Measurements from ENCODE around the gene LRRC1.
"Not testable (repeated sequence)": the region's sequence is repeated elsewhere in the genome, so short reads cannot be mapped to it uniquely, and the experiment has no call there.

Gene LRRC1

DNA sequence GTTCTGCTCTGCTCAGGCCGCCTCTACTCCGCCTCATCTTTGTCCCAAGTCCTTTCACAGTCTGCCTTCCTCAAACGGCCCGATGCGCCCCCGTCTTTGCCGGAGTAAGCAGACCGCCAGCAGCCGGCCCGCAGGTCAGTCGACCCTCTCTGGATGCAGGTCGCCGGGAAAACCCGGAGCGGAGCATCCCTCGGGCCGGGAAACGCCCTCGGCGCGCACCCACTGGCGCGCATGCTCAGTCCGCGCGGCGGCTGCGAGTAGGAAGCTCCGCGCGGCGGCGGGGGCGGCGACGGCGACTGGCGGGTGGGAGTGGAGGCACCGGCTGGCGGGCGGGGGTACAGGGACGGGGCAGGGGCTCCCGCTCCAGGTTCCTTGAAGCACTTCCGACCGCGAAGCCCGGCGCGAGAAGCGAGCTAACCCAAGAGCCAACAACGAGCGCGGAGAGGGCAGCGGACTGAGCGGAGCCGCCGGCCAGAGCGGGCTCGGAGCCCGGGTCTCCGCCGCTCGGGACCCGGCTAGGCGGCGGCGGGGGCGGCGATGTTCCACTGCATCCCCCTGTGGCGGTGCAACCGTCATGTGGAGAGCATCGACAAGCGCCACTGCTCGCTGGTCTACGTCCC lies at the start of gene LRRC1:
Gene LRRC1 (plus strand): TSS at position 286 of the 620 bp plus-strand sequence. CDS start 252 bp downstream, at position 538.
- DNase-seq (ENCODE audit: low read depth), result peak; percentile 81

DNA sequence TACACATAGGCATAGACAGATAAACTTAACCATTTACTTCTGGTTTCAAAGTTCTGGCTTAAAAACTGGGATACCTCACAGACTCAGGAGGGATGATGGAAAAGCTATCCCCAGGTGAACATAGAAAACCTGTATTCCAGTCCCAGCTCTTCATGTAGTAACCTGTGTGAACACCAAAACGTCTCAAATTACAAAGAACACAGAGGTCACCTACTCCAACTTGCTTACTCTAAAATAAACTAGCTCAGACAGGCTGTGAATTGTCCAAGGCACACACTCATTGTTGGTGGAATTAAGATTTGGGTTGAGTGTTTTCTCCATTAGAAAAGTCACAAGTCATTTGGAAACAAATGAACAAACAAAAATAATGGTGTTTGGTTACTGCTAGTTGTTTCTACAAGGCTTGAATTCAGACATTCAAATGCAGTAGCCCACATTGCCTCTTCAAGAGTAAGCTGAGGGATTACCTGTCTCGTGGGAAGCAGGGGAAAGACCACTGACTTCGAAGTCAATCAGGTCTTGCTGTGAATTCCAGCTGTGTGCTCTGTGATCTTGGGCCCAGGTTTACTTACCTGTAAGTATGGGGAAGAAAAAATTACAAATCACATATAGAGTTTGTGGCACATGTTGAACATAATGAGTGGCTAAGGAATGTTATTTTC lies 48.2 kb upstream of the LRRC1 start:
- no peak for DNase-seq (ENCODE audit: low read depth)

DNA sequence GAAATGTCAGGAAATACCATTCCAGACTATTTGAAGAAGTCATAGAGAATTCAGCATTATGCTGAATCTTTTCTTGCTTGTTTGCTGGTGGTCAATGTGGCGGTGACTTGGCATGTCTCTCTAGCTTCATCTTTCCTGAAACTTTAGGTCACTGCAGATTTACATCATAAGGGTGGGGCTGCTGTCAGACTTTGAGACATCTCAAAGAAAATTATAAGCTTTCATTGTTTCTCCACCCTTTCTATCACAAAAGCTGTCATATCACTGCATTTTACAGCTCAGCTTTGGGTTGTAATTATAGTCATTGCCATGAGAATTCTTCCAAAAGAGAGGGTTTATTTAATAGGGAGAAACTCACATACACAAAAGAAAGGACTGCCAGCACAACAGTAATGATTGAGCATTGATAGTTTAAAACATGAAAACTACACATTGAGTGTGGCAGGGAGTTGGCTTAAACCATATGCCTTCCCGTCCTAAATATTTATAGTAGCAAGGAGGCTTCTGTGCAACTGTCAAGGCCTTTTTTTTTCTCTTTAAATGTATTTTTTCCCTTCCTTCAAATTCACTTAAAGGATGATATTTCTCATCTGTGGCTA lies 44.7 kb upstream of the LRRC1 start:
- no peak for DNase-seq (ENCODE audit: low read depth)

DNA sequence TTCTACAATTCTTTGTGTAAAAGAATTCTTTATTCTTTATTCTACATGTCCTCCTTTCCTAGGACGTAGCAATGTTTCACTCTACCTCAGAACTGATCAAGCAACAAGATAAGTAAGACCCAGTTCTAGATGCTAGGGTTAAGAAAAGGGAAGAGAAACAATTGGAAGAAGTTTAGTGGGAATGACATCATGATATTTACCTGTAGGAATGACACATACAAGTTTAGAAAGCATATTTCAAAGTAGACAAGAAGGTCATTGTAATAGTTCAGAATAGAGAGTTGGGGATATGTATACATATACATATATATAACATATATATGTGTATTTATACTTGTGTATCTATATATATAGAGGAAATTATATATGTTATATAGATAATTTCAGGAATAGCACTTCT lies 43.4 kb upstream of the LRRC1 start:
- DNase-seq (ENCODE audit: low read depth), result no peak

DNA sequence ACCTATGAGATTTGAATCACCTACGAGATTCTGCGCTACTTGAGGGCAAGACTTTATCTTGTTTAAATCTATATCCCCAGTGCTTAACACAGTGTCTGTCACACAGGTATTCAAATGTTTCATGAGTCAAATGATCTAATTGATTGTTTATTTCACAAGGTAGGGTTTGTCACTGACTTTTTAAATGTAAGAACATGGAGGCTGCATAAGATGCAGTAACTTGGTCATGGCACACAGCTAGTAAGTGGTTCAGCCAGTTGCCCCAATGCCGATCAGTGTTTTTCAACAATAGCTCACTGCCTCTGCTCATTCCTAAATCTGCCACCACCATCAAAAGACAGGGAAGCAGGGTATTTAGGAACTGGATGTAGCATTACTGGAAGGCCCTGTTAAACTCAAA lies 42.4 kb upstream of the LRRC1 start:
- DNase-seq (ENCODE audit: low read depth), result no peak

DNA sequence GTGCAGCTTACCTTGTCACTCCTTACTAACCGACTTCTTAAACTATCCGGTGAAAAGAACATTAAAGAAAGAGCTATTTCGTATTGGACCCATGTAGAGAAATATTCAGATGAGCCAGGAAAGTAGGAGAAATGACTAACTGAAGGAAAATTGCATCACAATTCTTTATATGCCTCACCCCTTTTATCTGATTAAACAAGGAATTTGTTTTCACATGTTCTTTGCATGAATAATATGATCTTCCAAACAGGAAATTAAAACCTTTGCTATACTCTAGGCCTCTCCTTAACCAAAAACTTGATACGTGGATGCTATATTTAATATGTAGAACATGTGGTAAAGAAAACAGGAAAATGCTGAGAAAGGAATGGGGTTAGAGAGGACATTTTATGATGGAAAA lies 41.9 kb upstream of the LRRC1 start:
- no peak for DNase-seq (ENCODE audit: low read depth)

DNA sequence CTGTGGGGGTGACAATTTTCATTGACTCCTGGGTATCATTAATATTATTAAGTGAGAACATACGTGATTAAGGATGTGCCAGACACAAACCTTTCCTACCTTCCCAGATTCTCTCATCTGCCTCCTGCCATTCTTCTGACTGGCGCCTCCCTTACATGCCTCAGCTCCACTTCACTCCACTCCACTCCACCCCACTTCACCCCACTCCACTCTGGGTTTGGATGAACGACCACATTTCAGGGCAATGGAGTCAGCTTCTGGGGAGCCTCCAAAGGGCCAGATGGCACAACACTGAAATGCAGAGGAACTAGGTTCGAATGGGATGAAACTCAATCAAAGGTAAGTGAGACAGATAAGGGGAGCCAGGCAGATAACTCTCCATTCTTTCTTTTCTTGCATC lies 40.5 kb upstream of the LRRC1 start:
- no peak for DNase-seq (ENCODE audit: low read depth)

DNA sequence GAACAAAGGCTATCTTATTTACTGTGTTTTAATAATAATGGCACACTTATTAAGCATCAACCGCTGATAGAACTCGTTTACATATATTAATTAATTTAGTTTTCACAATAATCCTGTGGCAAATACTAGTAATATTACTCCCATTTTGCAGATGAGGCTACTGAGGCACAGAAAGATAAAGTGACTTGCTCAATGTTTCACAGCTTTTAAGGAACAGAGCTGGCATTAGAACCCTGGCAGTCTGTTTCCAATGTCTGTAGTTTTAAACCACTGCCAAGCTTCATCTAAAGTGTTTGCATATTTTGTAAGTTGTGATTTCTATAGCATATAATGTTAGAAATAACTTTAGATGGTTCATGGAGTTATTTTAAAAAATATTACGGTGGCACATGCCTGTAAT lies 38.4 kb upstream of the LRRC1 start:
- DNase-seq (ENCODE audit: low read depth), result no peak

DNA sequence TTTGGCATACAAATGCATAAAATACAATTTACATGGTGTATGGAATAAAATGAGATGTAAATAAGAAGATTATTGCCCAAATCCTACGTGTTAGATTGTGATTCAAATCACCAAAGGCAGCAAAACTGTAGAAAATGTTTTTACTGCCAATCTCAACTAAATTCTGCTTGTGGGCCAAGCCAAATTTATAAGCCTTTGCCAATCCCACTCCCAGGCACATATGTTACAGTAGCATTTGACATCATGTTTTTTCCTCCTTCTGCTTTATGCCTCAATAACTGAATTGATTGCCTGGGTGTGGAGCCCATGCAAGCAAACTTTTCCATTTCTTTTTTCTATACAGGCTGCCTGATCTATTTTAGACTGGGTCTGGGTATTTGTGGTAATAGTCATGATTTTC lies 36.3 kb upstream of the LRRC1 start:
- DNase-seq (ENCODE audit: low read depth), result no peak

DNA sequence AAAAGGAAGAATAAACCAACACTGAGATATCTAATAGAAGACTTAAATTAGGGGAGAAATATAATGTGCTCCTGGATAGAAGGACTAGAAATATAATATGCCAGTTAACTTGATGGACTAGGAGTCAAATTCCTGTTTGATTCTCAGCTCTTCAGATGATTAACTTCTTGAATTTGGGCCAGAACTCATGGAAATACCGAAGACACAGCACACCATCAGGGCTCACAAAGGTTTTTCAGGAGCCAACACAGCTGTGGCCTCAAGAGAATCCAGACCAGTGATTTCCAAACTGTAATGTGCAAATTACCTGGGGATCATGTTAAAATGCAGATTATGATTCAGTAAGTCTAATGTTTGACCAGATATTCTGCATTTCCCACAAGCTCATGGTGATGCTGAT lies 33.8 kb upstream of the LRRC1 start:
- DNase-seq (ENCODE audit: low read depth), result no peak

DNA sequence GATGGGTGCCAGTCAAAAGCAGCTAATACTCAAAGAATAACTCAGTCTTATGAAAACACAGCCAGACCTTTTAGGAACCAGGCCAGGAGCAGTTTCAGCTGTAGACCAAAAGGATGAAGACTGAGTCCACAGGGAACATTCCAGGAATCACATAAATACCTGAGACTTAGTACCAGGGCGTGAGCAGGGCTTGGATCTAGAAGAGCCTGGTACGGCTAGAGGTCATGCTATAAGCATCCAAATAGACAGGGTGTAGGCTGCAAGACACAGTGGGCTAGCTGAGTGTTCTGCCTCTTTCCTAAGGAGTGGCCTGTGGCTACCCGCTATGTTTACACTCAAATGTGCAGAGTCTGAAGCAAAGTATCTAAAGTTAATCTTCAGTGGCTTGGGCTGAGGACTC lies 29.5 kb upstream of the LRRC1 start:
- no peak for DNase-seq (ENCODE audit: low read depth)

DNA sequence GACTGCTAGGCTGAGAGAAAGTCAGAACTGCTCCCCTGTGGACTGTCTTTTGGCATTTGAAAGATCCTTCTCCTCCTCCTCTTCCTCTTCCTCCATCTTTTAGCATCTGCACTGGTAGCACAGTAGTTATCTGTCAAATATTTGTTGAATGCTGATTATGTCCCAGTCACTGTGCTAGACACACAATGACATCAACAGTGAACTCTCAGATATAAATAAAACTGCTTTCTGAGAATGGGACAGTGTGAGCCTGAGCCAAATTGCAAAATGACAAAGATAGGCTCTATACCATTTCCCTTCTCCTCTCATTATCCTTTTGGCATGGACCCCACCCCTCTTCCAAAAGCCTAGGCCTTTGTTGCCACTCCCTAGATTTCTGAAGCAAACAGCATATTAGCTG lies 27.9 kb upstream of the LRRC1 start:
- DNase-seq (ENCODE audit: low read depth), result no peak

DNA sequence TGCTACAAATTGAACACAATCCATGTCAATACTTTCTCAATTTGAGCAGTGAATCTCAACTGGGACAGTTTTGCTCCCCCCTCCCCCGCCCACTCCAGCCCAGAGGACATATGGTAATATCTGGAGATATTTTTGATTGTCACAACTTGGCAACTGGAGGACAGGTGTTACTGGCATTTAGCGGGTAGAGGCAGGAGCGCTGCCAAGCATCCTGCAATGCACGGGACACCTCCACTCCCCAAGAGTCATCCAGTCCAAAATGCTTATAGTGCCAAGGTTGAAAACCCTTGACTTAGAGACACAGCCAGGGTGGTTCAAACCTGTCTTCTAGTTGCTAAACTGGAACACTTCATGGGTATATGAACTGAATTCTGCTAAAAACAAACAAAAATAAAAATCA lies 26.9 kb upstream of the LRRC1 start:
- no peak for DNase-seq (ENCODE audit: low read depth)

DNA sequence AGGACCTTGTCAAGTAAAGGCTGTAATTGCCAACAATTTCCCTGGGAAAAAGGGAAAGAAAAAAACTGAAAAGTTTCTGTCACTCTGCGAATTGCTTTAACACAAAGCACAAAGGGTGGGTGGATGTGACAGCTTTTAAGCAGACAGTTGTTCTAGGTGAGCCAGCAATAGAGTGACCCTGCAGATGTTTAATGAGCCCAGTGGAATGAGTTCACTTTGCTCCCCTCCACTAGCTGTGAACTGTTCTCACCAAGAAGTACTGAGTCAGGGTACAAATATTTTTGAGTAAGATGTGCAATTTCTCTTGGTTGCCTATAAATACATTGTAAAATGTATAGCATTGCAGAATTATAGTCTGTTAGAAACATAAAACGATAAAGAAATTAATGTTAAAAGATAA lies 26.2 kb upstream of the LRRC1 start:
- DNase-seq (ENCODE audit: low read depth), result no peak

DNA sequence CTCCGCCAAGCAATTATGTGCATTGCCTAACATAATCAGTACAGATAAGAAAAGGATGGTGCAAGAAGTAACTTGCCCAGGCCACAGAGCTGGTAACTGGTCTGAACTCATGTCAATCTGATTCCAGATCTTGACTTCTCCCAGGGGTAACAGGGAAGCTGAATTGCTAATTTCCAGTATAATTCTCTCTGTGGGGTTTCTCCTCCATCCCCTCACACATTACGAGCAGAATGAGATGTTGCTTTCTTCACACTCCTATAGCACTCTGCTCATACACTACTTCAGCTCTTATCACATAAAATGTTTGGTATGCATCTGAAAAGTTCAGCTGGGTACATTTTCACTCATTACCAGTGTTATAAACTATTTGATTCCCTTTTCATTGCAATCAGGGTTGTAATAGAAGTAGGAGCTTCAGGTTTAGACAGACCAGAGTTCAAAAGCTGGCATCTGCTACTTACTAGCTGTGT lies 24.0 kb upstream of the LRRC1 start:
- no peak for DNase-seq (ENCODE audit: low read depth)

DNA sequence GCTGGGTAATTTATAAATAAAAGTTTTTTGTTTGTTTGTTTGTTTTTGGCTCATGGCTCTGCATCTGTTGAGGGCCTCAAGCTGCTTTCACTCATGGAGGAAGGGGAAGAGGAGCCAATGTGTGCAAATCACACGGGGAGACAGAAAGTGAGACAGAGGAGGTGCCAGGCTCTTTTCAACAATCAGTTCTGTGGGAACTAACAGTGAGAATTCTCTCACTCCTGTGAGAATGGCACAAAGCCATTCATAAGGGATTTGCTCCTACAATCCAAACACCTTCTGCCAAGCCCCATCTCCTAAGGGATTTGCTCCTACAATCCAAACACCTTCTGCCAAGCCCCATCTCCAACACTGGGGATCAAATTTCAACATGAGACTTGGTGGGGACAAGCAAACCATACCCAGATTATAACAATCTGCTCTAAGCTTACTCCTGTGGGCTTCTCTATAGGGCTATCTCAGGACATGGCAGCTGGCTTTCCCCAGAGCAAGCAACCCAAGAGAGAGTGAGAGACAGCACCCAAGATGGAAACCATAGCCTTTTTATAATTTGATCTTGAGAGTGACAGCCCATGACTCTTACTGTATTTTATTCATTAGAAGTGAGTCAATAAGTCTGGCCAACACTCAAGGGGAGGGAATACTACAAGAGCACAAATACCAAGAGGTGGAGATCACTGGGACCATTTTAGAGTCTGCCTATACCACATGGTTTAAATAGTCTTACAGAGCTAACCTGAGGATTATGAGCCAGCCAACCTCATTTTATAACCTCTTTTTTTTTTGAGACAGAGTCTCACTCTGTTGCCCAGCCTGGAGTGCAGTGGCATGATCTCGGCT lies 22.8 kb upstream of the LRRC1 start:
- no peak for DNase-seq (ENCODE audit: low read depth)

DNA sequence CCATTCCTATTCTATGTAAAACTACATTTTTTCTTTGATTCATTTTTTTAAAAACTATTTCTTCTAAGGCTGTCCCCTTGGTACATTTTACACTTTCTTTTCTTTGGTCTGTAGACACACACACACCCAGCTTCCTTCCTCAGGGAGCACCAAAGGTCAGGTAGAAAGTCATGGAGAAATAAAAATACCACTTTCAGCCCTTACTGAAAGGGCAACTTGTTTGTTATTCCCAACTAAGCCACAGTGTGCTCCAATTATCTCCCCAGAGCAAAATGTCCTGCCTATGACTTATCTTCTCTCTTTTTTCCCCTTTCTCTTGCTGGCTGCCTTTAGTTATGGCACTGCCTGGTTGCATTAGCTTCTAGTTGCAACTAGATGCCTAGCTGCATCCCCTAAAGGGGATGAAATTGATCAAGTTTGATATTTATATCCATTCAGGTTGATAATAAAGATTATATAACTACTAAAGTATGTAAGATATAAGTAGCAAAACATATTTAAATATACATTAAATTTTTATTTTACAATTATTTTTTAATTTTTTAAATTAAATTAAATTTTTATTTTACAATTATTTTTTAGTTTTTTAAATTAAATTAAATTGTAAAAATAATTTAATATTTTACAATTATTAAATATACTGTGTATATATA lies 21.6 kb upstream of the LRRC1 start:
- DNase-seq (ENCODE audit: low read depth), result no peak

DNA sequence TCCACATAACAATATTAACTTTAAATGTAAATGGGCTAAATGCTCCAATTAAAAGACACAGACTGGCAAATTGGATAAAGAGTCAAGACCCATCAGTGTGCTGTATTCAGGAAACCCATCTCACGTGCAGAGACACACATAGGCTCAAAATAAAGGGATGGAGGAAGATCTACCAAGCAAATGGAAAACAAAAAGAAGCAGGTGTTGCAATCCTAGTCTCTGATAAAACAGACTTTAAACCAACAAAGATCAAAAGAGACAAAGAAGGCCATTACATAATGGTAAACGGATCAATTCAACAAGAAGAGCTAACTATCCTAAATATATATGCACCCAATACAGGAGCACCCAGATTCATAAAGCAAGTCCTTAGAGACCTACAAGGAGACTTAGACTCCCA lies 18.7 kb upstream of the LRRC1 start:
- not testable (repeated sequence) for DNase-seq (ENCODE audit: low read depth)

DNA sequence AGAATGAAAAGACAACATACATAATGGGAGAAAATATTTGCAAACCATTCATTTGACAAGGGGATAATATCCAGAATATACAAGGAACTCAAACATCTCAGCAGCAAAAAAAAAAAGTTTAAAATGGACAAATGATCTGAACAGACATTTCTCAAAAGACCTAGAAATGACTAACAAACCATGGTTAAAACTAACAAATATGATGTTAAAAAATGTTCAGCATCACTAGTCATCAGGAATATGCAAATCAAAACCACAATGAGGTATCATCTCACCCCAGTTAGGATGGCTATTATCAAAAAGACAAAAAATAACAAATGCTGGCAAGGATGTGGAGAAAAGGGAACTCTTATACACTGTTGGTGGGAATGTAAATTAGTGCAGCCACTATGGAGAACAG lies 9.8 kb upstream of the LRRC1 start:
- not testable (repeated sequence) for DNase-seq (ENCODE audit: low read depth)

DNA sequence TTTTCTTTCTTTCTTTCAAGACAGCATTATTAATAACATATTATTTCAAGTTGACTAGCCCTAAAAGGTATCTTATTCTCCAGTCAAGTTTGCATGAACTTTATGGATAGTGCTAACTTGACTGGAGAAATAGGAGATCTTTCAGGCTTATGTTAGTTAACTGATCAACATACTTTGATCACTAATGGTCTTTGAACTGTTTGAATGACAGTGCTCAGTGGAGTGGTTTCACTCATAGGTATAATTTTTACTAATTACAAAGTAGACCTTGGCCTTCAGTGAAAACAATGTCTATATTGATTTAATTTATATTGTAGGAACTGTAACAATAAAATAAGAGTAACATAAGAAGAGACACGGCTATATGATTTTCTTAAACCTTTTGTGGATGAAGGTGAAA lies 8.0 kb upstream of the LRRC1 start:
- DNase-seq (ENCODE audit: low read depth), result no peak

DNA sequence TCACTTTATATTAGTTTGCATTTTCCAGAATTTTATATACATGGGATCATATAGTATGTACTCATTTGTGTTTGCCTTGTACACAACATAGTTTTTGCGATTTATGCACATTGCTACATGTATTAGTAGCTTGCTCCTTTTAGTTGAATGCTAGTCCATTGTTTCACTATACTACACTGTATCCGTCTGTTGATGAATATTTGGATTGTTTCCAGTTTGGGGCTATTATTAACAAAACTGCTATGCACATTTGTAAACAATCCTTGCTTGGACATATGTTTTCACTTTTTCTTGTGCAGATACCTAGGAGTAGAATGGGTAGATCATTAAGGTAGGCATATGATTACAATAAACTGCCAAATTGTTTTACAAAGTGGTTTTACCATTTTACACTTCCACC lies 3.9 kb upstream of the LRRC1 start:
- no peak for DNase-seq (ENCODE audit: low read depth)

DNA sequence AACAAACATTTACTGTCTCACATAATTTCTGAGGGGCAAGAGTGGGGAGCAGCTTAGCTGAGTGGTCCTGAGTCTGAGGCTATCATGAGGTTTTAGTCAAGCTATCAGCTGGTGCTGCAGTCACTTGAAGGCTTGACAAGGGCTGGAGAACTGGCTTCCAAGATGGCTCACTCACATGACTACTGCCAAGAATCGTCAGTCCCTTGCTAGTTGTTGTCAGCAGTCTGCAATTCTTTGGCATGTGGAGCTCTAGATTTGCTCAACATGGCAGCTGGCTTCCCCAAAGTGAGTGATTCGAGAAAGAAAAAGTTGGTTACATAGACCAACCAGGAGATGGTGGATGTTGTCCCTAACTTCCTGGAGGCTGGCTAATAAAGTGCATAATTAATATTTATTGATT lies 2.8 kb upstream of the LRRC1 start:
- no peak for DNase-seq (ENCODE audit: low read depth)

Measured in activated T-cell treated with anti-CD3 and anti-CD28 coated beads for 1 hour (primary cell).